Measurements from ENCODE around the gene CD7. TPM values are rescaled to one million over a fixed set of nuclear protein-coding genes. Genes with fewer than 3 reads are reported as not detected.

CD7 gene
- total and polyA plus RNA-seq, 4 donors = 0.33 to 3.4 (median 1.7) TPM

- Histone ChIP-seq H3K36me3 (ENCODE audit: control insufficient read depth in 1 of 2, insufficient read depth in 2 of 2, low read length in 1 of 2) (no peaks in the 10 kb centered on the region), H3K4me1 (ENCODE audit: control insufficient read depth in 1 of 2, insufficient read depth in 2 of 2, low read length in 2 of 2) (no peaks in the 10 kb centered on the region), H3K4me3 (ENCODE audit: low read length in 2 of 2) (no peak overlapping the region), H3K27me3 (ENCODE audit: control insufficient read depth in 1 of 2, insufficient read depth in 2 of 2, low read length in 1 of 2) (no peaks in the 10 kb centered on the region), H3K27ac (ENCODE audit: low read depth in 1 of 2, low read length in 2 of 2) (no peak overlapping the region), H3K9me3 (ENCODE audit: control insufficient read depth, low read length) (no peaks in the 10 kb centered on the region)
- no peak for DNase-seq
- 73 to 74% methylated on average over 25 of the region's 25 CpGs for WGBS, 2 donors
- intact Hi-C loops (cut with DNase I) = loop anchor here (5.0 to 10.0 kb wide), 3 partner anchors 87 to 290 kb away; partner anchors contain the start of genes DCXR (in 2 of the 2) and RAC3 (in 2 of the 2)
- no peak for ATAC-seq (ENCODE audit: low FRiP score)
Observed at GRCh38 chr17:82324566-82325285, 7.3 kb upstream of the CD7 start.

GRCh38 chr17:82323514-82324234 is 6.3 kb upstream of the CD7 start:
- H3K4me3 ChIP-seq (ENCODE audit: low read length in 2 of 2) = no peak overlapping the region
- DNase-seq (peak in 1 of 2 donors; percentile 54), ATAC-seq (ENCODE audit: low FRiP score) (no peak)
- no peak overlapping the region for H3K27ac ChIP-seq (ENCODE audit: low read depth in 1 of 2, low read length in 2 of 2)
- no peaks in the 10 kb centered on the region for H3K4me1 ChIP-seq (ENCODE audit: control insufficient read depth in 1 of 2, insufficient read depth in 2 of 2, low read length in 2 of 2)
- WGBS, 2 donors = 67 to 69% methylated on average over 17 to 21 of the region's 21 CpGs
- intact Hi-C loops (cut with DNase I) = loop anchor here (2.0 to 10.0 kb wide), 4 partner anchors 86 to 289 kb away; partner anchors contain the start of genes DCXR (in 2 of the 2) and RAC3 (in 2 of the 2)
- no peaks in the 10 kb centered on the region for H3K36me3 ChIP-seq (ENCODE audit: control insufficient read depth in 1 of 2, insufficient read depth in 2 of 2, low read length in 1 of 2)
- no peaks in the 10 kb centered on the region for H3K27me3 ChIP-seq (ENCODE audit: control insufficient read depth in 1 of 2, insufficient read depth in 2 of 2, low read length in 1 of 2)
- no peaks in the 10 kb centered on the region for H3K9me3 ChIP-seq (ENCODE audit: control insufficient read depth, low read length)

- DNase-seq = peak in 1 of 2 donors; percentile 43
- Histone ChIP-seq H3K36me3 (ENCODE audit: control insufficient read depth in 1 of 2, insufficient read depth in 2 of 2, low read length in 1 of 2) (no peaks in the 10 kb centered on the region), H3K27me3 (ENCODE audit: control insufficient read depth in 1 of 2, insufficient read depth in 2 of 2, low read length in 1 of 2) (no peaks in the 10 kb centered on the region), H3K9me3 (ENCODE audit: control insufficient read depth, low read length) (no peaks in the 10 kb centered on the region), H3K27ac (ENCODE audit: low read depth in 1 of 2, low read length in 2 of 2) (no peak overlapping the region), H3K4me1 (ENCODE audit: control insufficient read depth in 1 of 2, insufficient read depth in 2 of 2, low read length in 2 of 2) (no peaks in the 10 kb centered on the region), H3K4me3 (ENCODE audit: low read length in 2 of 2) (no peak overlapping the region)
- intact Hi-C loops (cut with DNase I) = loop anchor here (2.0 to 10.0 kb wide), 4 partner anchors 85 to 288 kb away; partner anchors contain the start of genes DCXR (in 2 of the 2) and RAC3 (in 2 of the 2)
- WGBS, 2 donors = 79 to 80% methylated on average over 28 of the region's 28 CpGs
- ATAC-seq (ENCODE audit: low FRiP score) = no peak
Observed at GRCh38 chr17:82322526-82323453, 5.4 kb upstream of the CD7 start.

GRCh38 chr17:82321947-82322466 is 4.6 kb upstream of the CD7 start:
- intact Hi-C loops (cut with DNase I) = loop anchor here (2.0 to 10.0 kb wide), 5 partner anchors 85 to 287 kb away; partner anchors contain the start of genes DCXR (in 2 of the 2) and RAC3 (in 2 of the 2)
- 73 to 76% methylated on average over 18 to 21 of the region's 21 CpGs for WGBS, 2 donors
- H3K27me3 ChIP-seq (ENCODE audit: control insufficient read depth in 1 of 2, insufficient read depth in 2 of 2, low read length in 1 of 2) = no peaks in the 10 kb centered on the region
- DNase-seq (peak in 1 of 2 donors; percentile 49), ATAC-seq (ENCODE audit: low FRiP score) (no peak)
- no peak overlapping the region for H3K27ac ChIP-seq (ENCODE audit: low read depth in 1 of 2, low read length in 2 of 2)
- no peaks in the 10 kb centered on the region for H3K4me1 ChIP-seq (ENCODE audit: control insufficient read depth in 1 of 2, insufficient read depth in 2 of 2, low read length in 2 of 2)
- H3K4me3 ChIP-seq (ENCODE audit: low read length in 2 of 2) = no peak overlapping the region
- no peaks in the 10 kb centered on the region for H3K36me3 ChIP-seq (ENCODE audit: control insufficient read depth in 1 of 2, insufficient read depth in 2 of 2, low read length in 1 of 2)
- no peaks in the 10 kb centered on the region for H3K9me3 ChIP-seq (ENCODE audit: control insufficient read depth, low read length)

- Histone ChIP-seq H3K4me1 (ENCODE audit: control insufficient read depth in 1 of 2, insufficient read depth in 2 of 2, low read length in 2 of 2) (no peaks in the 10 kb centered on the region), H3K27ac (ENCODE audit: low read depth in 1 of 2, low read length in 2 of 2) (no peak overlapping the region), H3K36me3 (ENCODE audit: control insufficient read depth in 1 of 2, insufficient read depth in 2 of 2, low read length in 1 of 2) (no peaks in the 10 kb centered on the region), H3K4me3 (ENCODE audit: low read length in 2 of 2) (no peak overlapping the region), H3K27me3 (ENCODE audit: control insufficient read depth in 1 of 2, insufficient read depth in 2 of 2, low read length in 1 of 2) (no peaks in the 10 kb centered on the region), H3K9me3 (ENCODE audit: control insufficient read depth, low read length) (no peaks in the 10 kb centered on the region)
- DNase-seq = peak in 1 of 2 donors; percentile 53
- 41 to 44% methylated on average over 65 of the region's 65 CpGs for WGBS, 2 donors
- peak; percentile 52 for ATAC-seq (ENCODE audit: low FRiP score)
- intact Hi-C loops (cut with DNase I) = loop anchor here (2.0 to 10.0 kb wide), 4 partner anchors 84 to 286 kb away; partner anchors contain the start of genes DCXR (in 2 of the 2) and RAC3 (in 2 of the 2)
Observed at GRCh38 chr17:82320956-82321927, 3.8 kb upstream of the CD7 start.

- Histone ChIP-seq H3K36me3 (ENCODE audit: control insufficient read depth in 1 of 2, insufficient read depth in 2 of 2, low read length in 1 of 2) (no peaks in the 10 kb centered on the region), H3K9me3 (ENCODE audit: control insufficient read depth, low read length) (no peaks in the 10 kb centered on the region), H3K4me3 (ENCODE audit: low read length in 2 of 2) (no peak overlapping the region), H3K27ac (ENCODE audit: low read depth in 1 of 2, low read length in 2 of 2) (no peak overlapping the region), H3K27me3 (ENCODE audit: control insufficient read depth in 1 of 2, insufficient read depth in 2 of 2, low read length in 1 of 2) (no peaks in the 10 kb centered on the region), H3K4me1 (ENCODE audit: control insufficient read depth in 1 of 2, insufficient read depth in 2 of 2, low read length in 2 of 2) (no peaks in the 10 kb centered on the region)
- intact Hi-C loops (cut with DNase I) = loop anchor here (2.0 to 10.0 kb wide), 4 partner anchors 83 to 285 kb away; partner anchors contain the start of genes DCXR (in 2 of the 2) and RAC3 (in 2 of the 2)
- DNase-seq = peak in 1 of 2 donors; percentile 49
- WGBS, 2 donors = 65 to 74% methylated on average over 26 of the region's 26 CpGs
- no peak for ATAC-seq (ENCODE audit: low FRiP score)
Observed at GRCh38 chr17:82320140-82320840, 2.9 kb upstream of the CD7 start.

- intact Hi-C loops (cut with DNase I) = loop anchor here (2.0 to 10.0 kb wide), 4 partner anchors 82 to 285 kb away; partner anchors contain the start of genes DCXR (in 2 of the 2) and RAC3 (in 2 of the 2)
- H3K9me3 ChIP-seq (ENCODE audit: control insufficient read depth, low read length) = no peaks in the 10 kb centered on the region
- H3K4me3 ChIP-seq (ENCODE audit: low read length in 2 of 2) = no peak overlapping the region
- no peaks in the 10 kb centered on the region for H3K27me3 ChIP-seq (ENCODE audit: control insufficient read depth in 1 of 2, insufficient read depth in 2 of 2, low read length in 1 of 2)
- WGBS, 2 donors = 92 to 94% methylated on average over 35 of the region's 35 CpGs
- ATAC-seq (ENCODE audit: low FRiP score) (no peak), DNase-seq (peak in 1 of 2 donors; percentile 40)
- no peaks in the 10 kb centered on the region for H3K4me1 ChIP-seq (ENCODE audit: control insufficient read depth in 1 of 2, insufficient read depth in 2 of 2, low read length in 2 of 2)
- no peaks in the 10 kb centered on the region for H3K36me3 ChIP-seq (ENCODE audit: control insufficient read depth in 1 of 2, insufficient read depth in 2 of 2, low read length in 1 of 2)
- no peak overlapping the region for H3K27ac ChIP-seq (ENCODE audit: low read depth in 1 of 2, low read length in 2 of 2)
Observed at GRCh38 chr17:82319619-82320062, 2.2 kb upstream of the CD7 start.

Measured in aorta (tissue), 5 donors.